ENCODE data around the gene LYPD1.

The LYPD1 gene

DNA sequence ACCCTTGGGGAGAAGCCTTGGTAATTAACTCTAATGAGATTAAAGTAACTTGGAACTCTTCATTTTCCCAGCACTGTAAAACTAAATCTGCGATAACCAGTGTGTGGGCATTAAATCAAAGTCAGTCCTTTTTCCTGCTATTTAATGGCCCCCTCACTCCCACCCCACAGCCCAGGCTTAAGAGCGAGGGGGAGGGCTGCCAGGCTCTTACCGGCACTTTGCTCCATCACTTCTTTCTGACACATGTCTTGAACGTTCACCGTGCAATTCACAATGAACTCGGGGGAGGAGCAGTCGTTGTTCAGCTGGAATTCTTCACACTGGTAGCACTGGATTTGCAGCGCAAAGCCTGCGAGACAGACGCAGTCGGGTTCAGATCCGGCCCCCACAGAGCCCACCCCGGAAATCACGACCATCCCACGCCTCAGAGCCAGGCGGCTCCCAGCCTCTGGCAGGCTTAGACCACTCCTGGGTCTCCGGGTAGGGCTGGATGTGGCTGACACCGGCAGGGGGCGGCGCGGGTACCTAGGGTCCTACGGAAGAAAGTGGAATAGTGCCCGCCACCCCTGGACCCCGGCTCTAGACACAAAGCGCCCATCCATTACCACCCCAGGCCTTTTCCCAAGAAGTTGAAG lies 1.7 kb downstream of the LYPD1 start:
- no peak for DNase-seq

DNA sequence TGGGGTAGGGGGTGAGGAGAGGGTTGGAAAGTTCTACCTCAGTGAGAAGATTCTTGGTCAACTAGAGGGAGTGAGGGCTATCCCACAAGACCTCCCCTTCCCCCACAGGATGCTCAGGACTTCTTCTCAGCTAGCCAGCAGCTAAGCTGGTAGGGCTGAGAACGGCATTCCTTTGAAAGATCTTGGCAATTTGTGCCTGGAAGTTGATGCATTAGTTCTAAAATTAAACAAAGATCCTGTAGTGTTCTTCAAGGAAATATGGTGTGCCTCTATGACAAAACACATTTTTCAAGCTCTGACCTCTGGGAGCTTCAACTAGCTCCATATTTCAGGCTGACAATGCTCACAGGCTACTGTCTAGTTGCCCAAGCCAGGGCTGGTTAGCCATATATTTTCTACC lies 2.3 kb downstream of the LYPD1 start:
- DNase-seq, result no peak

GRCh38 chr2:132665401-132666140 lies 4.4 kb downstream of the LYPD1 start:
- DNase-seq, result no peak

- DNase-seq, result no peak
Measured at GRCh38 chr2:132664096-132664495, 5.9 kb downstream of the LYPD1 start.

- DNase-seq, result no peak
Measured at GRCh38 chr2:132662732-132663131, 7.3 kb downstream of the LYPD1 start.

GRCh38 chr2:132659331-132659730 lies 10.7 kb downstream of the LYPD1 start:
- DNase-seq, result no peak

DNA sequence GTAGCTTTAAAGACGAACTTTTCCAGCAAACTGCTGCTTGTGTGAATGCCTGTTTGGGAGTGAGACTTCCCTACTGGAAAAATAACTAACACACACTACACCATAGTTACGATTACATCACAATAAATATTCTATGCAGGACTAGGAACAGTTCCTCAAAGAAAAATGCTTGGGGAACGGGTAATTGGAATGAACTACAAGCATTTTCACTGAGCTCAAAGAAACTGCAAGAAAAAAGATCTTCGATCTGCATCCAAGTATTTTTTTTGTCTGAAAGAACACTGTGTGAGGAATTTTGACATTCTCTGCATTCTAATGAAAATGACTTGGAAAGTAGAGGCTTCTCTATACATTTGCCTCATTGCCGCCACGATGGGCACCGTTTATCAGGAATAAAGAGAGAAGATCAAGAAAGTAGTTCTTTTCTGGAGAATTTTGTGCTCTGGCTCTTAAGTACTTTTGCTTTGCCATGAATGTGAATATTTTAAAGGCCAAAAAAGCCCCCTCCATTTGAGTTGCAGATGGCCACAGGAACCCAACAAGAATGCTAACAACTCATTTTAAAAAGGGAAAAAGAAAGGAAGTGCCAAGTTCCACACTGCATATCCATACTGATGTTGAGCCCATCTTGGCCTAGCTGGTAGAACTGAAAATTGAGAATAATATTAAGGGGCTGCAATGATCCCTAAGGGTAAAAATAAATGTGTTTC lies 13.6 kb downstream of the LYPD1 start:
- DNase-seq, result no peak

DNA sequence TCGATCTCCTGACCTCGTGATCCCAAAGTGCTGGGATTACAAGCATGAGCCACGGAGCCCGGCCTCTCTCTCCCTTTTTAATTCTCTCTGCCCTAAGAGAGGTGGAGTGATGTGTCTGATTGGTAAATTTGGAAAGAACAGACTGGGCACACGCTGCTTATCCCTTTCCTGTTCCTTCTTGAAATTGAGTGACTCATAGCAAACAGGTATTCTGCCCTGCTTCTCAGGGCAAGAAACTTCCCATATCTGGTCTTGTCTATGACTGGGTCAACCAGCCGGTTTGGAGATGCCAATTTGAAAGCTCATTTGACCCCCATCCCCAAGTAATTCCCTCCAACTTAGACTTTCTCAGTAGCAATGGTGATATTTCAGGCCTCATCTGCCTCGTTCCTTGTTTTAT lies 15.0 kb downstream of the LYPD1 start:
- DNase-seq, result no peak

DNA sequence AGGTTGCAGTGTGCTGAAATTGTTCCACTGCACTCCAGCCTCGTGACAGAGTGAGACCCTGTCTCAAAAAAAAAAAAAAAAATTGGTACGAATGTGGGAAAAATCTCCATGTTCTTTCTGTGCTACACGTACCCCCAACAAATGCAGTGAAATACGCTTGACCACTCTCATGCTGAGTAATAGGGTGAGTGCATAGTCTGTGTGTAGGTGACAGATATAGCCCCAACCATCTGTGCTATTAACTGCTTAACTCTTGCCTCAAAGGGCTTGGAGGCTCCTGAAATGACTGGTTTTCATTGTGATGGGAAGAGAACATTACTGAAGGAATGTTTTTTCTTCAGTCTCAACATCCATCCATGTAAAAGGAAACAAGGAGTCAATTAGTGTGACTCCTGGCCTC lies 15.7 kb downstream of the LYPD1 start:
- no peak for DNase-seq

DNA sequence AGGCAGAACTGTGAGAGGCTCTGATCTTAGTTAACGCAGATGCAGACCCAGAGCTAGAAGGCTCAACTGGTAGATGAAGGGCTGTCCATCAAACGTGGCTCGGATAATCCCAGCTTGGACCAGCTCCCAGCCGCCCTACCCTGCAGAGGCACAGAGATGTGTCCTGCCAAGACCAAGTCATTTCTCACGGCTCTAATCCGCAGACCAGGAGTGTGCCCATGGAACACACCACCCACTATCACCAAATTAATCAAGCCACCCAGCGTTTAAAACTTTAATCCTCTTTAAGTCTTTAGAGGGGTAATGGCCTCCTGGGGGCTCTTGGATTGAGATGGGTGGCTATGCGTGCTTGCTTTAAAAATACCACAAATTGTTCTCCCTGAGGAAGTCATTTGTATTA lies 17.5 kb downstream of the LYPD1 start:
- DNase-seq, result no peak

DNA sequence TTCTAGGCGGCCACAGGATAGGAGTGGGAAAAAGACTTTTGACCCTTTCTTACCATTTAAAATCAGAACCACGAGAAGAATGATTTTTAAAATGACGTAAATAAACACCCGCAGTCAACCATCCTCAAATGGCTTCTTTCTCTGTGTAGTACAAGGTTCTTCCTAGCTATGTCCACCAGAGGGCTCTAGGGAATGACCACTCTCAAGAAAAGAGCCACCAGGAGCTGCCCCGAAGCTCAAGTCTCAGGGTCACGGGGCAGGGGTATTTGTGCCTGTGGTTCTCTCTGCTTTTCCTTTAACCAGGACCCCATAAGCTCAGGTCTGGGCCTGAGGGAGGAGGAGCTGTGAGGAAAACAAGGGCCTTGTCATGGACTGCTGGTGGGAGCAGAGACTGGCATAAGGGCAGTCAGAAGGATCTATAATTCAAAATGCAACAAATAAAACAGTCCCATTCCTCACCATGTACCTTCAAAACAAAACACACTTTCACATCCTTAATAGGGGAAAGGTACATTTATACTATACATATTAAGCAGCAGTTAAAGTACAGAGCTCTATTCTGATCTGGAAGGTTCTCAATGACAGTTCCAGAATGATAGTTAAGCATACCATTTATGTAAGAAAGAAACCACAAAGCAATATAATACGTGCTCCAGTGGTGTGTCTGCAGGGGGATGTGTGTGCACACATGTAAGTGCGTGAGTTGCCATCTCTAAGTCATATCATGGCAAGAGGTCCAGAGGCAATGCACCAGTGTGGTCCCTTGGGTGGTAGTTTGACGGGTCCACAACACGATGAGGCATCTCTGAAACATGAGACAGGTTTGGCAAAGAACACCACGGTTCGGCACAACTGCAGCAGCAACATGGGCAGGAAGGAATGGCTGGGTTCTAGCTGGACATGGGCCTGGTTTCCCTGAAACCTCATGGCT lies 18.6 kb downstream of the LYPD1 start:
- no peak for DNase-seq

- no peak for DNase-seq
Measured at GRCh38 chr2:132646540-132647108, 23.4 kb downstream of the LYPD1 start.

DNA sequence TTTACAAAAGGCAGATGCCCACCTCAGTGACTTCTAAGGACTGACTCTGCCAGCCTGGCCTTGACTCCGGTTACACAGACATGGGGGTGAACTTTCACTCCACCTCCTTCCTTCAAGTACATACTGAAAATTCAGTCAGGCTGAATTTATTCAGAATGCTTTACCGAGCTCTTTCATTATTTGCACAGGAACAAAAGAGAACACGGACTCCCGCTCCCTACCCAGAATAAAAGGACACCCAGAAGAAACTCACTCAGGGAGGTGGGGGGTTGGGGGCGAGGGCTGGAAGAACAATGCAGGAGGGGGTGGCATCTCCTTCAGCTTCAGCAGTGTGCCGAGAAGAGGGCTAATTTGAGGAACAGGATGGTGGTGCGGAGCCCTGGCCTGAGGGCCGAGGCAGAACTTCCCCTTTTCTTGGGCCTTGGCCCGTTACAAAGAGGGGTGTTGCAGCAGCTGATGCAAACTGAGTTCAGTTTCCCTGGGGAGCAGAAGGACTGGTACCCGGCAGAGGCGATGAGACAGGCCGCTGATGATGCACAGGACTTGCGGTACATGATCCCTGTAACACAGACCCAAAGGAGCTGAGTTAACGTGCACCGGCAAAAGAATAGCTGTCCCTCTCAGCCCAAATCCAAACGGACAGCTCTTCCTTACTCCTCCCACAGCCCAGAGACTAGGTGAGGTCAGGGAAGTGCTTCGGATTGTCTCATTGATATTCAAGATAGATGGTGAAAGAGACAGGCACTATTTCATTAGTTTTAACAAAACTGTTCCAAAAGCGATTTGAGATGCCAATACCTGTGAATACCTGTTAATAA lies 24.1 kb downstream of the LYPD1 start:
- no peak for DNase-seq

DNA sequence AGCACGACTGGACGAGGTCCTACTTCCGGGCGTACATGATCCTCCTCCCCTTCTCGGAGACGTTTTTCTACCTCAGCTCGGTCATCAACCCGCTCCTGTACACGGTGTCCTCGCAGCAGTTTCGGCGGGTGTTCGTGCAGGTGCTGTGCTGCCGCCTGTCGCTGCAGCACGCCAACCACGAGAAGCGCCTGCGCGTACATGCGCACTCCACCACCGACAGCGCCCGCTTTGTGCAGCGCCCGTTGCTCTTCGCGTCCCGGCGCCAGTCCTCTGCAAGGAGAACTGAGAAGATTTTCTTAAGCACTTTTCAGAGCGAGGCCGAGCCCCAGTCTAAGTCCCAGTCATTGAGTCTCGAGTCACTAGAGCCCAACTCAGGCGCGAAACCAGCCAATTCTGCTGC lies 24.8 kb downstream of the LYPD1 start:
- DNase-seq, result no peak

- no peak for DNase-seq
Measured at GRCh38 chr2:132642415-132642814, 27.6 kb downstream of the LYPD1 start.

DNA sequence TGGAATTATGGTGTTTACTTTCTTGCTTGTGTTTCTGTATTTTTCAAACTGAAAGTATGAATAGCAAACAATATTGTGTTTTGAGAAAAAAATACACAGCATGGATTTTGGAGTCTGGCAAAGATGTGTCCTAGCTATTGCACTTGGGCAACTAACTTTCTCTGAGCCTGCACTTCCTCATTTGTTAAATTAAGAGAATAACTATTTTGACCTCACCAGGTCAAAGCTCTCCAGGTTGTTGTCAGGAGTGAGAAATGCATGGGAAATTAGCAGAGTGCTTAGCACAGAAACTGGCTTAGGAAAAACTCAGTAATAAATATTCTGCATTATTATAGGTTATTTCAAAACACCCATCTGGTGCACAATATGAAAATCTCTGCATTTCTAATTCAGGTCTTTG lies 28.2 kb downstream of the LYPD1 start:
- DNase-seq, result no peak

DNA sequence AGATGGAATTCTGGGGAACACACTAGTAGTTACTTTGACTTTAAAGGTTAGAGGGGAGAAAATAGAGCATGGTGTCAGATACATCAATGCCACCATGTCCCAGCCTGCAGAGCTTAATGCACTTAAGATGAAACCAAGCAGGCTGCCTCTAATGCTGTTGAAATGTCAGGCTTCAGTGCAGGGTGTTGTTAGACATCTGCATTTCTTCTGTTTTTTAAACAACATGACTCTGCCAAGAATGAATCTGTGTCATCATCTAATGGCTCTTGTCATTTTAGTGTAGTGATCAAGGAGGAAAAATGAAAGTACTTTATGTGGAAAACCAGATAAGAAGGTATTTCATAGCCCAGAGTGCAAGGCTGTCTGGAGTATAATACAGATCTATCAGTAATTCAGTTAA lies 29.9 kb downstream of the LYPD1 start:
- DNase-seq, result no peak

- DNase-seq, result no peak
Measured at GRCh38 chr2:132638313-132639040, 31.5 kb downstream of the LYPD1 start.

- DNase-seq, result no peak
Measured at GRCh38 chr2:132636346-132636745, 33.7 kb downstream of the LYPD1 start.

- no peak for DNase-seq
Measured at GRCh38 chr2:132633635-132634034, 36.4 kb downstream of the LYPD1 start.

GRCh38 chr2:132632000-132632649 lies 37.9 kb downstream of the LYPD1 start:
- no peak for DNase-seq
